Measurements from ENCODE around the gene DCT. TPM values are rescaled to one million over a fixed set of nuclear protein-coding genes. Genes with fewer than 3 reads are reported as not detected.

Gene DCT
- total RNA-seq, 1 donor from 2014 or later: not detected

GRCh38 chr13:94414141-94414540, 65.3 kb downstream of the DCT start:
- DNase-seq (ENCODE audit: low read depth): no peak
- no peak for TF ChIP-seq CTCF (IDR thresholded peaks at IDR 0.05; ENCODE audit: insufficient read depth, low read length, severe bottlenecking)
- H3K4me3 ChIP-seq (ENCODE audit: low read depth, low read length): no peak overlapping the region
- H3K27me3 ChIP-seq (ENCODE audit: control insufficient read depth, insufficient read depth, low read length): no peaks in the 10 kb centered on the region
- FAIRE-seq: no peak
- no peaks in the 10 kb centered on the region for H3K36me3 ChIP-seq (ENCODE audit: control insufficient read depth, insufficient read depth, low read length)

- no peaks in the 10 kb centered on the region for H3K36me3 ChIP-seq (ENCODE audit: control insufficient read depth, insufficient read depth, low read length)
- TF ChIP-seq CTCF (IDR thresholded peaks at IDR 0.05; ENCODE audit: insufficient read depth, low read length, severe bottlenecking): no peak
- FAIRE-seq (no peak), DNase-seq (ENCODE audit: low read depth) (no peak)
- H3K27me3 ChIP-seq (ENCODE audit: control insufficient read depth, insufficient read depth, low read length): no peaks in the 10 kb centered on the region
- H3K4me3 ChIP-seq (ENCODE audit: low read depth, low read length): no peak overlapping the region
Measured at GRCh38 chr13:94413598-94413944, 65.9 kb downstream of the DCT start.

- H3K27me3 ChIP-seq (ENCODE audit: control insufficient read depth, insufficient read depth, low read length): no peaks in the 10 kb centered on the region
- FAIRE-seq: no peak
- H3K4me3 ChIP-seq (ENCODE audit: low read depth, low read length): no peak overlapping the region
- H3K36me3 ChIP-seq (ENCODE audit: control insufficient read depth, insufficient read depth, low read length): no peaks in the 10 kb centered on the region
- TF ChIP-seq CTCF (IDR thresholded peaks at IDR 0.05; ENCODE audit: insufficient read depth, low read length, severe bottlenecking): no peak
- DNase-seq (ENCODE audit: low read depth): no peak
Measured at GRCh38 chr13:94412870-94413597, 66.4 kb downstream of the DCT start.

- Histone ChIP-seq H3K36me3 (ENCODE audit: control insufficient read depth, insufficient read depth, low read length) (no peaks in the 10 kb centered on the region), H3K4me3 (ENCODE audit: low read depth, low read length) (no peak overlapping the region), H3K27me3 (ENCODE audit: control insufficient read depth, insufficient read depth, low read length) (no peaks in the 10 kb centered on the region)
- FAIRE-seq: no peak
- TF ChIP-seq CTCF (IDR thresholded peaks at IDR 0.05; ENCODE audit: insufficient read depth, low read length, severe bottlenecking): no peak
- DNase-seq (ENCODE audit: low read depth): no peak
Measured at GRCh38 chr13:94411747-94412146, 67.7 kb downstream of the DCT start.

- no peak for TF ChIP-seq CTCF (IDR thresholded peaks at IDR 0.05; ENCODE audit: insufficient read depth, low read length, severe bottlenecking)
- Histone ChIP-seq H3K4me3 (ENCODE audit: low read depth, low read length) (no peak overlapping the region), H3K27me3 (ENCODE audit: control insufficient read depth, insufficient read depth, low read length) (no peaks in the 10 kb centered on the region), H3K36me3 (ENCODE audit: control insufficient read depth, insufficient read depth, low read length) (no peaks in the 10 kb centered on the region)
- FAIRE-seq: no peak
- no peak for DNase-seq (ENCODE audit: low read depth)
Measured at GRCh38 chr13:94408314-94409036, 71.0 kb downstream of the DCT start.
